Measurements from ENCODE around the gene POP5.

Gene POP5

DNA sequence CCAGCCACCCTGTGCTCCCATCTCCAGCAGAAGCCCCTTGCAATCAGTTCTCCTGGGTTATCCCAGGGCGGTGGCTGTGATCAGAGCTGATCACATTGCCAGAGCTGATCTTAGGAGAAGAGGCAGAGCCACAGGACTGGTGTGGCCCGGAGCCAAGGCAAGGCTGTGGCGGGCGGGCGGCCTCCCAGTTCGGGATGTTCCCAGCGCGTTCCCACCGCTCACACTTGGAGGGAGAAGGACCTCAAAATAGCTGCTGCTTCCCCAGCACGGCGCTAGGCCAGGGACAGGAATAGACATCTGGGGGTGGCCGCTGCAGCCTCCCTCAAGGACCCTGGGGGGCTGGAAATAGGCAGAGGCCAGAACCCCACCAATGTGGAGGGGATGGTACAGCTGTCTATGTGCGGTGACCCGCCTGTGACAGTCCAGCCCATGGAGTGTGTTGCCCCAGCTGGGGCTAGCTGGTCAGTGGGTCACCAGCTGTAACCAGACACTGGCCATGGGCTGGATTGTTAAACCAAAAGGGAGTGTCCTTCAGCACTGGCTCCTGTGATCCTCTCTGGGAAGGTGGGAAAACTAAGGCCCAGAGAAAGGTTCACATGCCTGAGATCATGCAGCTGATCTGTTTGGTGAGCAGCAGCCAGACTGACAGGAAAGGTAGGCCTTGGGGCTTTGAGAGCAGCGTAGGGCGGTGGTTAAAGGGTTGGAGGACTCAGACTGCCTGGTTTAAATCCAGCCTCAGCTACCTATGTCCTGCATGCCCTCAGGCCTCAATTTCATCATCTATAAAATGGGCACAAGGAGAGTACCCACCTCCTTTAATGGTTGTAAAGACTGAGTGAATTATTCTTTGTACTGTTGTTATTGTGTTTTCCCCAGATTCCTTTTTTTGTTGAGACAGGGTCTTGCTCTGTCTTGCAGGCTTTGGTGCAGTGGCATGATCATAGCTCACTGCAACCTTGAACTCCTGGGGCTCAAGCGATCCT, 8.0 kb upstream of the POP5 start:
- DNase-seq, result no peak

DNA sequence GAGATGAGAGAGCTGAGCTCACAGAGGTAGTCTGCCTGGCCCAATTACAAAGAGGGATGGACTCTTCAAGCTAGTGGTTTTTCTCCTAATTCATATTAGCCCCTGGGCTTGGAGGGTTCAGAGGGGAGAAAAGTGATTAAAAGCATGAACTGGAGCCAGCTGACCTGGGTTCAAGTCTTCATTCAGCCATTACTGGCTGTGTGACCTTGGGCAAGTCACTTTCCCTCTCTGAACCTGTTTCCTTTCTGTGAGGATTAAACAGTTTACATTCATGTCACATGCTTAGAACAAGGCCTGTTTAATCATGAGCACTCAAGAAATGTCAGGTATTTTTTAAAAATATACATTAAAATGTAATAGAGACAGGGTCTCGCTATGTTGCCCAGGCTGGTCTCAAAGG, 7.2 kb upstream of the POP5 start:
- DNase-seq, result no peak

DNA sequence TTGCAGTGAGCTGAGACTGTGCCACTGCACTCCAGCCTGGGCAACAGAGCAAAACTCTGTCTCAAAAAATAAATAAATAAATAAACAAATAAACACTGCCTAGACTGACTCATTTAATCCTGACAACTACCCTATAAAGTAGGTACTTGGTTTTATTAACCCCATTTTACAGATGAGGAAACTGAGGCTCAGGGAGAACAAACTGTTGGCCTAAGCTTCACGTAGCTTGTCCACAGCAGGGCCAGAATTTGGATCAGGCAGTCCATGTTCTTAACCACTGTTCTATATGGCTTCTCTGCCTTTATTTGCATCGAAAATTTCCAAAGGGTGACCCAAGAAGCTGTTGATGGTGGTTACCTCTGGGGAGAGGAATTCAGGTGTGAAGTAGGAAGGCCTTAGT, 5.7 kb upstream of the POP5 start:
- DNase-seq, result no peak

DNA sequence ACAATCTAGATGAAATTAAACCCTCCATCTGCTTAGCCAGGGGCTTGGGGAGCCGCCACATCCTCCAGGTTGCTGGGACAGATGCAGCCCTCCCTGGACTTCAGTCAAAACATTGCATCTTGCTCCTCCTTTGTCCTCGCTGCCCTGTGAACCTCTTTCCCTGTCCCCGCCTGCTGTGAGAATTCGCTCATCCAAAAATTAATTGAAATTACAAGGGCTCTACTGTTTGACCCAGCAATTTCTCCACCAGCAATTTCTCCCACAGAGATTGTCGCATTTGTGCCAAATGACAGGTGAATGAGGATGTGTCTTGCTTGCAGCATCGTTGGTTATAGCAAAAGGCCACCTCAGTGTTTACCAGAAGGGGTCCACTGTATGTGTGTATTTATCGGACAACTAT, 5.0 kb upstream of the POP5 start:
- DNase-seq, result no peak

DNA sequence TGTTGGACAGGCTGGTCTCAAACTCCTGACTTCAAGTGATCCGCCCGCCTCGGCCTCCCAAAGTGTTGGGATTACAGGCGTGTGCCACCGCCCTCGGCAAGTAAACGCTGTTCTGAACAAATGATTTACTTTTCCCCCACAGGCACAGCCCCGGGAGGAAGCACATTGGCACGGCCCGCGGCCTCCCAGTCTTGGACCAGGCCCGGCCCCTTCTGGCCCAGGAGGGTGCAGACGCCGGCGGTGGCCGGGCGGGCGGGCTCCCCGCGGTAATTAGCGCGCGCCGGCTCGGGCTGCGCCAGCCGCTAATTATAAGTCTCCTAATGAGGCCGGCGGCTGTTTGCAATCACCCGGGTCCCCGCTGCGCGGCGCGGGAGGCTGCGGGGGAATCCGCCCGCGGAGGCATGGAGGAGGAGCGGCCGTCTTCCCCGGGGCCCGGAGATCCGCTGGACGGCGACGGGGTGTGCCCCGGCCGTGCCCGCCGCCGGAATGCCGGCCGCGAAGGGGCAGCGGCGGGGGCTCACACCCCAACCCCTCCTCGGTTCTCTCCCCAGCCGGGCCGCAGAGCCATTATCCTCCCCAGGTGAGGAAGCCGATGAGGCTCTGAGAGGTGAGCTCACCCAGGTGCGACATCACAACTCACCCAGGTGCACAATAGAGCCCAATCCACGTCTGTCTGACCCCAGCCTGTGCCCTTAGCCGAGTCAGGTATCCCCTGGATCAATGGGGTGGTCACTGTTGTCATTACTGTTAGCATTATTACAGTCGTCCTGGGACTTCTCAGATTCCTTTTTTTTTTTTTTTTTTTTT, 3.3 kb upstream of the POP5 start:
- peak; percentile 80 for DNase-seq

DNA sequence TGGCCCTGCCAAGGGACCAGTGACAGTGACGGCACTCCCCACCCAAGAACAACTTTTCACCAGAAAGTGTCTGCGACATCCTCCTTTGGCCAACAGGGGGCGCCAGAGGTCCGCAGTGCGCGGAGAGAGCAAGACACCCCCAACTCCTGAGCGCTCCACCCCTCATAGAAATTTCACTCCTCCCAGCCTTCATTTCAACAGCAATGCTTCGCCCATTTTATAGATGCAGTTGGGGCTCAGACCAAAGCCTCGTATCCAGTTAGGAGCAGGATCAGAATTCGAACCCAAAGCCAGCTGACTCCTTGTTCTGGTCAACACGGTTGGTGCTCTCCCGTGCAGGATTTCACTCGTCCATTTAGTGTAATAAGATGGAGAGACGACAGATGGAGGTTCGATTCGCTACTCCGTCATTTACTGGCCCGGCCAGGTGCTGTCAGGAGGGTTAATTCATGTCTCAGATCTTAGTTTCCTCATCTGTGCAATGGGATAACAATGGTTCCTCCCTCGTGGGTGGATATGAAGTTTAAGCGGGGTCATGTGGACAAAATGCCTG, 2.4 kb upstream of the POP5 start:
- peak; percentile 92 for DNase-seq

DNA sequence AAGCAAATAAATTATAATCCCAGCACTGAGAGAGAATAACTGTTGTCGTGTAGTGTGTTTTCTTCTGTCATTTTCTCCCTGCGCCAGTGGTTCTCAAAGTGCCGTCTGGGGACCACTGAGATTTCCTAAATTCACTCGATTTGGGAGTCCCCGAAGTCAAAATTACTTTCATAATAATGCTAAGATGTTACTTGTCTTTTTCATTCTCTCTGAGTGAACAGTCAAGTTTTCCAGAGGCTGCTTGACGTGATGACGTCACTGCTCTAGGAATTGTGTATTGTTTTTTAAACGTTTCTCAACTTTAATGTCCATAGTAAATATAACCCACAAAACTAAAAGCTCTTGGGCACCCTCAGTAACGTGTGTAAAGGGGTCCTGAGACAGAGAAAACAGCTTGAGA, 796 bp upstream of the POP5 start:
- DNase-seq, result no peak

DNA sequence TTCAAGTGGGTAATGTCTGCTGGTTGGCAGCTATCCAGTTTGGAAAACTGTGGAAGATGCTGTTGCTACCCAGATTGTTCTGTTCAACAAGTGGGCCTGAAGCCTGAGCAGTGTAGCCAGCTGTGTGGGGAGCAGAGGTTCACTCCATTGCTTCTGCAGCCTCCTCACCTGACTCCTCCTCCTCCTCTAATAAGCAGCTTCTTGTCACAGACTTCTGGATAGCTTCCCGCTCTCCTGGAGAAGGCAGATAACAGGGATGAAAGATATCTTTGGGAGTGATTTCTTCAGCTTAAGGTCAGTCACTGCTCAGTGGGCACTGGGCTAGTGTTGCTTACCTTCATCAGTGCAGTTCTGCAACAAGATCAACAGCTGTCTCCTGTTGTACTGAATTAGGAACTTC, 2.0 kb downstream of the POP5 start:
- no peak for DNase-seq

DNA sequence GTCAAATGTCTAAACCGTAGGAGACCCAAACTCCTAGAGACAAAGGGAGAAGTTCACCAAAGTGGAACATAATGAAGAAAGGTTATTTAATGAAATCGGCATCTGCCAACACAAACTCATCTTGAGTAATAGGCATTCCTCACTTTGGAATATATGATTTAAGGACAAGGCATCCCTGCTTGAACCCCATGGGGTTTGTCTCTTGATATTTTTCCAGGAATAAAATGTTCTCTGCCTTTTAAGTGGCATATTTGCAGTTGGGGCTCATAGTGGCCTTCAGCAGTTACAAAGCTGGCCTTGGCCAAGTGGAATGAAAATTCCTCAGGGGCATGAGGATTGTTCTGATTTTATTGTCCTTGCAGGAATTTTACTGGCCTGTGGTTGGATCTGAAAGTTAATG, 7.1 kb downstream of the POP5 start:
- no peak for DNase-seq

DNA sequence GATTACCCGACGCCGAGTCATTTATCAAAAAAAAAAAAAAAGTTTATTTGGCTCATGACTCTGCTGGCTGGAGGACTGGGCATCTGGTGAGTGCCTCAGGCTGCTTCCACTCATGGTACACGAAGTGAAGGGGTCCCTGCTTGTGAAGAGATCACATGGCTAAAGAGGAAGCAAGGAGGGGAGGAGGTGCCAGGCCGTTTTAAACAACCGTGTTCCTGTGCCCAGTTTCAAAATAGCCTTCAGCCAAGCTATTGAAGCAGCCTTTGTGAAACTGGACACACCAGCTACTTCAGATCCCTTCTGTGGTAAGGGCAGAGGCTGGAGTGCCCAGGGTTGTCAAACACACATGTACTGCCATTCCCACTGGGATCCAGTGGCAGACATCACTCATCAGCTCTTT, 7.6 kb downstream of the POP5 start:
- no peak for DNase-seq

DNA sequence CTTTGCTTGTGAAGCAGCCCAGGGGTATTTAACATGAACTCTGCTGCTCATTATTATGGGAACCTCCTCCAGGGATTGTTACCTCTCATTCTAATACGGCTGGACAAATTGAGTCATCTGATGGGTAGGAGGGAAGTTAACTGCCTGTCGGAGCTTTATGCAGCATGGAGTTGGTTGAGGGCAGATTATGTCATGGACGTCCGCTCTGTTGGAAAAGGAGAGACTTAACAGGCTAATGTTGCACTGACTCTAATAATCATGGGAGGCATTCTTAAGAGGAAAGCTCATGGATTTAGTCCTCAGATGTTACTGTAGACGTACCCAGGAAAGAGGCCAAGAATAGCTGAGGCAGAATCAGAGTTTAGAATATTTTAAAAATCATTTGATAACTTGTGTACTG, 9.9 kb downstream of the POP5 start:
- no peak for DNase-seq

DNA sequence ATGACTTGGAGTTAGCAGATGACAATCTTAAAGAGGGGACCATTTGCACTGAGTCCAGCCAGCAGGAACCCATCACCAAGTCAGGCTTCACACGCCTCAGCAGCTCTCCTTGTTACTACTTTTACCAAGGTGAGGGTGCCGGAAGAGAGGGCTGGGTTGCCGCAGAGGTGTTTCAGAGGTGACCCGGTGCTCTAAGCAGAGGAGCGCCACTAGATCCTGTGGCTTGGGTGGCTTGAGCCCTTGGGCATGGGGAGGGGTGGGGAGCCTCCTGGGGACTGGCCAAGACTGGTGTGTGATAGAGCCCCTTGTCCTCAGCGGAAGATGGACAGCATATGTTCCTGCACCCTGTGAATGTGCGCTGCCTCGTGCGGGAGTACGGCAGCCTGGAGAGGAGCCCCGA, 17.7 kb downstream of the POP5 start:
- no peak for DNase-seq

DNA sequence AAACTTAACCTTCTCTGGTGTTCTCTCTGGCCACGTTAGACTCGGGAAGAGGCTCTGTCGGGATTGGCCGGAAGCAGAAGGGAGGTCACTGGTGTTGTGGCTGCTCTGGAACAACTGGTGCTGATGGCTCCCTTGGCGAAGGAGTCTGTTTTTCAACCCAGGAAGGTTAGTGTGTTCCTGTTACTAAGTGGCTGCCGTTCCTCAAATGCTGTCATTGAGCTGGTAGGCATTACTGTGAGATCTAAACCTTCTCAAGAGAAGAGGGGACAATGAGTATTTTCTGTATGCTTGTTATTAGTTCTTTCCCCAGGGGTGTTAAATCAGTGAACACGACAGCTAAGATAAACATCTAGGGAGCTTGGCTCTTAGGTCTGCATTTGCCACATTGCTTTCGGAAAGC, 18.3 kb downstream of the POP5 start:
- no peak for DNase-seq

DNA sequence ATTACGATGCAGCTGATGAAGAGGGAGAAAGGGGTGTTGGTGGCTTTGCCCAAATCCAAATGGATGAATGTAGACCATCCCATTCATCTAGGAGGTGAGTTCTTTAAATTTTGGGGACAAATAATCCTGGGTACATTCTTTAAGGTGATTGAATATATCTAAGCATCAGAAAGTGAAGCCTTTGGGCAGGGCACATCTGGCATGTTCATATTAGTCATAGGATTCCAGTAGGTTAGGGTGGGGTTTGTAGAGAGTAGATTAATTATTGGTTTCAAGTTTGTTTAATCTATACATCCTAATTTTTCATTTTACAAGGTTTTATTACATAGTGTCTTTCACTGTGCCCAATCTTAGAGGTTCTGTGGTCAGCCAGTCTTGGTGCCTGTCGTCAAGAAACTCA, 23.6 kb downstream of the POP5 start:
- no peak for DNase-seq

DNA sequence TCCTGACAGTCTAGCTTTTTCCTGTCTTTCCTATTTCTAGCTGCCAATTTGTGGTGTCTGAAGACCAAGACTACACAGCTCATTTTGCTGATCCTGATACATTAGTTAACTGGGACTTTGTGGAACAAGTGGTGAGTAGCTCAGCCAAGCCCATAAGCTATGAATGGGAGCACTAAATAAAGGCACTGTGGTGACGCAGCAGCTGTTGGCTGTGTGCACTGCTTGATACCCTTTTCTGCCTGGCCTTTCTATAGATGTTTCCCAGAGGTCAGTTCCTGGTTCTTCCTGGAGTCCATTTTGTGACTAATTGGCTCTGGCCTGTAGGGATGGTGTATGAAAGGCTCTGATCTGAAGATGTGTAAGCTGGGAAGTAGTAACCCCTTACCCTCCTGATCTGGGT, 26.5 kb downstream of the POP5 start:
- DNase-seq, result no peak

DNA sequence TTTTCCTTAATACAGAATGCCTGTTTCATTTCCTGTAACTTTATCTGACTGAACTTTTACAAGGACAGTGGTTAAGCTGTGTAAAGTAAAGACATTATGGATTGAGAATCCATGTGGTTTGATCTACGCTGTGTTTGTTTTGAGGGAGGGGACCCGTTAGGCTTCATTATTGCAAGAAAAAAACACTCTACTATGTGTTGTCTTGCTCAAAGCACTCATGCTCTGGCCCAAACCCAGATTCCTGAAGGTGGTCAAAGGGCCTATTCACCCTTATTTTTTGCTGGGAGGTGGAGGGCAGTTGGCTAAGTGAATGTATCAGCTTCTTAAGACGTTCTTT, 35.2 kb downstream of the POP5 start:
- DNase-seq, result no peak

DNA sequence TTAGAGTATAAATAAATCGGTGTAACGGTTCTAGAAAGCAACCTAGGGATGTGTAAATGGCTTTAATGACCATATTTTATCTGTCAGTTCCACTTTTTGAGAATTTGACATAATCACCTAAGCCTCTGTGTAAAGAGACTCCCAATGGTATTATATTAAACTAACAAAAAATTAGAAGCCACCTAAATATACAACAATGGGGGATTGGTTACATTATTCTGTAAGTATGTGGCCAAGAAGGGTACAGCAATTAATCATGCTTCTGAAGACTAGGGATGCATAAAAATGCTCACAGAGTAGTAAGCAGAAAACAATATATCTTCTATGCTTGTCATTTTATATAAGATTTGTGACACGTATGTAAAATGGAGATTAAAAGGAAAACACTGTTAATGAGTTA, 36.5 kb downstream of the POP5 start:
- no peak for DNase-seq

DNA sequence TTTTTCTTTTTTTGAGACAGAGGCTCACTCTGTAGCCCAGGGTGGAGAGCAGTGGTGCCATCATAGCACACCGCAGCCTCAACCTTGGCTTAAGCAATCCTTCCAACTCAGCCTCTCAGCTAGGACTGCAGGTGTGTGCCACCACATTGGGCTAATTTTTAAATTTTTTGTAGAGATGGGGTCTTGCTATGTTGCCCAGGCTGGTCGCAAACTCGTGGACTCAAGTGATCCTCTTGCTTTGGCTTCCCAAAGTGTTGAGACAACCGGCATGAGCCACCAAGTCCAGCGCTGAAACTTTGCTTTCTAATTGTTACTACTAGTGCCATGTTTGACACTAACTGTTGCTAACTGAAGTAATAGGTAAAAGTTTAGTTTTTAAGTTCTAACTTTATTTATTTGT, 39.0 kb downstream of the POP5 start:
- no peak for DNase-seq

DNA sequence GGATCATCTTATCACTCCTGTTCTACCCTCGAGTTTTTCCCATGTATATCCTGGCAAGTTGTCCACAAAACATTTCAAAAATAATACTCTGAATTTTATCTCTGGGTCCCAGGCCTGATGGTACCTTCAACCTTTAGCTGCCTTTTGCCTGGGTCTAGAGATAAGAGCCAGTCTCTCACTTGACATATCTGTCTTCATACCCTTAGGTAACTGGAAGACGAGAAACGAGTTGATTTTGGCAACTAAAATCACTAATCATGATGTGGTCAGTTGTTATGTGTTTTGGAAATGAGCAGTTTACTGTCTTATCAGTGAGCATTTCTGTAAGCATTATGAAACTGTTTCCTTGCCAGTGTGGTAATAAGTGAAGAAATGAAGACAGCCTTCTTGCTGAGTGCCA, 40.8 kb downstream of the POP5 start:
- DNase-seq, result no peak

DNA sequence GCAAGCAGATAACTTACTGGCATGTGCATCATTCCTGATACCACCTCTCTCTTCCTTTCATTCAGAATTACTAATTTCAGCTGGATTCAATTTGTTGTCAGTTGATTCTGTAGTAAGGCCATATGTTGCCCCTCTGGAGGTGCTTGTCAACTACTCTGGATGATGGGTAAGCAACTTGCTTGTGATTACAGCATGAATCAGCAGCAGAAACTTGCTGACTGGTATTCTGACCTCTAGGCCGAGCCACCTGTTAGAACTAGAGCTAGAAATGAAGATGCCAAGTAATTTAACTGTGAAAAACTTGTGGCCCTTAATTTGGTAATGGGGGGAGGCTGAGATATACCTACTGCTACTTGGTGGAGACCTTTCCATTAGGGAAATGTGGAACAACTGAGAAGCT, 41.9 kb downstream of the POP5 start:
- DNase-seq, result no peak

DNA sequence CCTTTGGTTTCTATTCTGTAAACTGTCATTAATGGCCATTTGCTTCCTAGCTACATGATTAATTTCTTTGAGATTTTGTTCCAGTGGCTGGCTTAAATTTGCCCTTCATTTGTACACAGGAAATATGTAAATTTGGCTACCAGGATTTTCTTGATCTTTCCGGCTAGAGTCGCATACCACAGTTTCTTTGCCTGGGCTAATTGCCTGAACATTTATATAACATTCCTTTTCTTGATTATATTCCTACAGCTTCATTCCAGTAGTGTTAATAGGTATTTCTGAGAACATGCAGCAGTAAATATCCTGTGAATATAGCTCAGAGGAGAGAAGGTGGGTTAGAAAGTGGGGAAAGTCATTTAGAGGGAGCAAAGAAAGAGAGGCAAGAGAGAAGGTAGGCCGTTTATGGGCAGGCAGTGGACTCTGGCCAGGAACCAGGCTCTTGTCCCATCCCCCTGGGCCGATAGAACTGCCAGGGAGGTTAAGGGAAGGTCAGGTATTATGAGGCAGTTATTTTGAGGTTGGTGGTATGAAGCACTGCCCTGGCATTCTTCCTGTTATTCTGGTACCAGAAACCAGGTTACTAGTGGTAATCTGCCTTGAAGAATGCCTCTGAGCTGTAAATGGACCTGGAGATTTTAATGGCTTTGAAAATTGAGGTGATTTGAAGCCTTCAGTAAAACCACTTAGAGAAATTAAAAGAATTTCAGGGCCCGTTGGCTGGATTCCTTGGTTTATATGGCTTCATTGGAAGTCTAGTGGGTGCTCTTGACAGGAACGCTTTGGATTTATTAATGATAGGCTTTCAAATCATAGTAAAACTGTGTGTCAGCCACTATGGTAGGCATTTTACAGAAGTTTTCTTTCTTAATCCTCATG, 42.7 kb downstream of the POP5 start:
- DNase-seq, result no peak

DNA sequence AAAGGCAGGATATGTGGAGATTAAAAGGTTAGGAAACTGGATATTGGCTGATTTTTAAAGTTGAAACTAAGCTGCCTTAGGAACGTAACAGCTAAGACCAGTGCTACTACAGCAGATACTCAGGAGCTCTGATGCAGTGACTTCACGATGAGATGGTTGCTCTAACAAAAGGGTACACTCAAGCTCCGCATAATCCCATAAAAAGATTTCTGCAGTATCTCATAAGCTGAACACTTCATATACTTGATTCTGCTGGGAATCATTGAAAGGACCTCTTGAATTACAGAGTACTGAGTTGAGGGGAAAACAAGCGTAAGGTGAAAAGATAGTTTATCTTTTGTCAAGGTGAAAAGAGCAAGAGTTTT, 43.4 kb downstream of the POP5 start:
- no peak for DNase-seq

Measured in activated CD8-positive, alpha-beta memory T cell treated with anti-CD3 and anti-CD28 coated beads for 24 hours (primary cell).